Measurements from ENCODE around the gene RFESD. TPM values are rescaled to one million over a fixed set of nuclear protein-coding genes. Genes with fewer than 3 reads are reported as not detected.

RFESD gene
- total RNA-seq, 1 donor from 2014 or later, result 1.7 TPM

- no peak overlapping the region for H3K27ac Mint-ChIP-seq (ENCODE audit: unreplicated experiment)
- H3K9me3 Mint-ChIP-seq (ENCODE audit: unreplicated experiment), result no peaks in the 10 kb centered on the region
- DNase-seq (ENCODE audit: extremely low spot score, unreplicated experiment), result no peak
Observed at GRCh38 chr5:95671826-95672225, 25.2 kb downstream of the RFESD start.

GRCh38 chr5:95672641-95673040 is 26.1 kb downstream of the RFESD start:
- no peaks in the 10 kb centered on the region for H3K36me3 Mint-ChIP-seq (ENCODE audit: unreplicated experiment)
- peak overlapping the region; percentile 50 for H3K27ac Mint-ChIP-seq (ENCODE audit: unreplicated experiment)
- no peak for DNase-seq (ENCODE audit: extremely low spot score, unreplicated experiment)
- TF ChIP-seq CTCF (IDR thresholded peaks at IDR 0.05), result no peak
- peaks cover 54% of the 10 kb centered on the region for H3K4me1 Mint-ChIP-seq (ENCODE audit: unreplicated experiment)
- H3K9me3 Mint-ChIP-seq (ENCODE audit: unreplicated experiment), result no peaks in the 10 kb centered on the region
- H3K27me3 Mint-ChIP-seq (ENCODE audit: unreplicated experiment), result no peaks in the 10 kb centered on the region
- H3K4me3 Mint-ChIP-seq (ENCODE audit: unreplicated experiment), result no peak overlapping the region

More at GRCh38 chr5:95671826-95672225, 25.2 kb downstream of the RFESD start:
- Mint-ChIP-seq H3K27me3 (ENCODE audit: unreplicated experiment) (no peaks in the 10 kb centered on the region), H3K4me1 (ENCODE audit: unreplicated experiment) (peaks cover 56% of the 10 kb centered on the region), H3K4me3 (ENCODE audit: unreplicated experiment) (no peak overlapping the region), H3K36me3 (ENCODE audit: unreplicated experiment) (no peaks in the 10 kb centered on the region)
- no peak for TF ChIP-seq CTCF (IDR thresholded peaks at IDR 0.05)

- DNase-seq (ENCODE audit: extremely low spot score, unreplicated experiment), result no peak
Observed at GRCh38 chr5:95673081-95673480, 26.5 kb downstream of the RFESD start.

GRCh38 chr5:95682891-95683290 is 36.3 kb downstream of the RFESD start, which contains the start of gene SPATA9:
SPATA9 (minus strand) TSS chr5:95682991; CDS start chr5:95682854, 137 bp downstream.
- DNase-seq (ENCODE audit: extremely low spot score, unreplicated experiment), result no peak
- Mint-ChIP-seq H3K9me3 (ENCODE audit: unreplicated experiment) (no peaks in the 10 kb centered on the region), H3K4me1 (ENCODE audit: unreplicated experiment) (no peaks in the 10 kb centered on the region), H3K27me3 (ENCODE audit: unreplicated experiment) (no peaks in the 10 kb centered on the region), H3K4me3 (ENCODE audit: unreplicated experiment) (no peak within 1 kb of the TSS), H3K27ac (ENCODE audit: unreplicated experiment) (no peak within 1 kb of the TSS), H3K36me3 (ENCODE audit: unreplicated experiment) (peaks cover 16% of the 10 kb centered on the region)
- no peak for TF ChIP-seq CTCF (IDR thresholded peaks at IDR 0.05)

More at GRCh38 chr5:95673081-95673480, 26.5 kb downstream of the RFESD start:
- Mint-ChIP-seq H3K4me1 (ENCODE audit: unreplicated experiment) (peaks cover 50% of the 10 kb centered on the region), H3K4me3 (ENCODE audit: unreplicated experiment) (no peak overlapping the region), H3K27me3 (ENCODE audit: unreplicated experiment) (no peaks in the 10 kb centered on the region), H3K9me3 (ENCODE audit: unreplicated experiment) (no peaks in the 10 kb centered on the region), H3K27ac (ENCODE audit: unreplicated experiment) (peak overlapping the region; percentile 56), H3K36me3 (ENCODE audit: unreplicated experiment) (no peaks in the 10 kb centered on the region)
- TF ChIP-seq CTCF (IDR thresholded peaks at IDR 0.05), result no peak

- TF ChIP-seq CTCF (IDR thresholded peaks at IDR 0.05), result no peak
- Mint-ChIP-seq H3K27ac (ENCODE audit: unreplicated experiment) (no peak overlapping the region), H3K4me1 (ENCODE audit: unreplicated experiment) (no peaks in the 10 kb centered on the region)
Observed at GRCh38 chr5:95684361-95684760, 37.8 kb downstream of the RFESD start.

More at GRCh38 chr5:95684361-95684760, 37.8 kb downstream of the RFESD start:
- H3K27me3 Mint-ChIP-seq (ENCODE audit: unreplicated experiment), result no peaks in the 10 kb centered on the region
- H3K9me3 Mint-ChIP-seq (ENCODE audit: unreplicated experiment), result no peaks in the 10 kb centered on the region
- DNase-seq (ENCODE audit: extremely low spot score, unreplicated experiment), result no peak
- H3K36me3 Mint-ChIP-seq (ENCODE audit: unreplicated experiment), result peaks cover 12% of the 10 kb centered on the region
- no peak overlapping the region for H3K4me3 Mint-ChIP-seq (ENCODE audit: unreplicated experiment)

All from osteocyte (in vitro differentiated cells).